ENCODE data around the gene CLEC2L.
"Not testable (repeated sequence)": the region's sequence is repeated elsewhere in the genome, so short reads cannot be mapped to it uniquely, and the experiment has no call there.

The CLEC2L gene

GRCh38 chr7:139523968-139524815 lies 707 bp downstream of the CLEC2L start:
- DNase-seq (ENCODE audit: low spot score): no peak

DNA sequence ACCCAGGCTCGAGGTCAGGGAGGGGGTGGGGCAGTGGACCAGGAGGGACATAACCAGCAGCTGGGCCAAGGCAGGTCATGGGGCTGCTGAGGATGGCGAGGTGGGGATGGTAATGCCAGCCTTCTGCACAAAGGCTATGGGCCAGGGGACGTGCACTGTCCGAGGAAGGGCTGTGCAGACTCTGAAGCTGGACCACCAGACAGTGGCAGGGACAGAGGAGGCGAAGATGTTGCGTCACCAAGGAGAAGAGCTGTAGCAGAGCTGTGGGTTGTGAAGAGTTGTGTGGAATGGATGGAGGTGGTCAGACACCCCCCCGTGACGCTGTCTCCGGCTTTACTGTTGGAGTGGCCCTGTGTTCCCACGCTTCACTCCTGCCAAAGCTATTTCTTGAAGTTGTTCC lies 1.8 kb downstream of the CLEC2L start:
- DNase-seq (ENCODE audit: low spot score): no peak

DNA sequence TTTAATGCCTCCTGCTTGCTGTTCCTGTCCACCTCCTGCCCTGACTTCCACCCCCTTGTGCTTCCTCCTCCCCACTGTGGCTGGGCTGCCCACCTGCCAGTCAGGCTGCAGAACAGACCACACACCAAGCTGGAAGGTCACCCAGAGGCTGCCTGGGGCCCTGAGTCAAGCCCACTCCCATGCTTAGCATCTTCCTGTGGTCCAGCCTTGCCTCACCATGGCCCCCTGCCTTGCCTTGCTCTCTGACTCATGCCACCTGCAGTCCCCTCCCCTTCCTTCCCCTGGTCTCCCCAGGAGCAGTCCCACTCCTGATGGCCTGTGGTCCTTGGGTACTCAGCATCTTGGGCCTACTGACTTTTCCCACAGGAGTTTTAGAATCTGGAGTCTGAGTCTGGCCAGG lies 2.3 kb downstream of the CLEC2L start:
- no peak for DNase-seq (ENCODE audit: low spot score)

DNA sequence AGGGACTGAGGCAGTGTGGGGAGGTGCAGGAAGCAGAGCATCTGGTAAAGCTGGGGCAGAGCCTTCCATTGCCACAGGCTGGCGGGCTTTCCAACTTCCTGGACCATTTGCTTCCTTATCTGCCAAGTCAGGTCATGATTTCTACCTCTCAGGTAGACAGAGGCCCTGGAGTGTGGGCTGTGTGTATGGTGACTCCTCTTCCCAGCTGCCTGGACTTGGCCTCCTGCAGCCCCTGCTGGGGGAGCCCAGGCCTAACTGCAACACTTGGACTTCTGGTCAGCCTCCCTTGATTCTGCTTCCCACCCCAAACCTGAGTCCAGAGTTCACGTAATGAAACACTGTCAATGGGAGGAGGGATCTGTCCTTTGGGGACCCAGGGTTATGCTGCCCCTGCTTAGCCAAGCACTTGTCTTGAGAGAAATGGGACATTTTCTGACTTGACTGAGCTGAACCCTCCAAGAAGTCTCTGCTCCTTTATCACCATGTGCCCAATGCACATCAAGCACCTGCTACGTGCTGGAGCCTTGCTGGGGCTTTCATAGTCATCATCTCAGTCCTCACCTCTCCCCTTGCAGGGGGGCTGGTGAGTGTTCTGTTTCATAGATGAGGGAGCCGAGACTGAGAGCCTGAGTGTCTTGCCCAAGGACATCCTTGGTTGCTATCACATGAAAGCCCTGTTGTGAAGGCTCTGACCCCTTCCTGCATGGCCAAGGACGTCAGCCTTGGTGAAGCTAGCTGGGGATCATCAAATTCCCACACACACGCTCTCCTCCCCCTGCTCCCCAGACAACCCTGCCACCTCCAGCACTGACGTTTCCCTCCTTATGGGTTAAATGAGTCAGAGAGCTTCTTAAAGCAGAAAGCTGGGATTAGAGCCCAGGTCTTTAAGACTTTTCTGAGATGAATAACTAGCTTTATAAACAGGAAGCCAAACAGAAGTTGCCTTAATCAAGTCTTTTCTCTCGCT lies 3.4 kb downstream of the CLEC2L start:
- no peak for DNase-seq (ENCODE audit: low spot score)

DNA sequence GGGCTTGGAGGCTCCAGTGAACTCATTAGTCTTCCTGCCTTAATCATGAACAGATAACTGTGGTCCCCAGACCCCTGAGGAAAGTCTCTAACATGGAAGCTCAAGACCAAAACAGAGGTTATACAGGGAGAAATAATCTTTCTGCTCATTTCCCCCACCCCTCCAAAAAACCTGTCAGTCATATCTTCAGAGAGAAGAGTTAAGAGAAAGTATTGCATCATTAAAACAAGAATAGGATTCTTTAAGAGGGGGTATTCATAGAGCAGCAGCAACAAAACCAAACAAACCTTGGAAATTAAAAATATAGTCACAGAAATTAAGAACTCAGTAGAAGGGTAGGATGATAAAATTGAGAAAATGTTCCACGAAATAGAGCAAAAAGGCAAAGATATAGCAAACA lies 7.6 kb downstream of the CLEC2L start:
- DNase-seq (ENCODE audit: low spot score): no peak

DNA sequence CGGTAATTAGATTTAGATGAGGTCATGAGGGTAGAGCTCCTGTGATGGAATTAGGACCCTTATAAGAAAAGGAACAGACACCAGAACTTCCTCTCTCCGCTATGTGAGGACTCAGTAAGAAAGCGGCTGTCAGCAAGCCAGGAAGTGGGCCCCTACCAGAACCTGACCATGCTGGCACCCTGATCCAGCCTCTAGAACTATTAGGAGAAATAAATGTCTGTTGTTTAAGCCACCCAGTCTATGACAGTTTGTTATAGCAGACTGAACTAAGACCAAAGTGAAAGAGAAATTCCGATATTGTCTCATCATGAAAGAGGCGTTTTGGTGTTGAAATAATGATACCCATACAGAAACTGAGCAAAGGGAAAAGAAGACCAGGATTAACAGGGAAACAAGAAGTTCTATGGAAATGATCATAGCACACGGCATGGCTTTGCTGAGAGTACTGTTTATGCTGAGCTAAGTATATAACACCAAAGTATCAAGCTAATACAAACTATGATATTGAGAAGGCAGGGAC lies 9.2 kb downstream of the CLEC2L start:
- no peak for DNase-seq (ENCODE audit: low spot score)

DNA sequence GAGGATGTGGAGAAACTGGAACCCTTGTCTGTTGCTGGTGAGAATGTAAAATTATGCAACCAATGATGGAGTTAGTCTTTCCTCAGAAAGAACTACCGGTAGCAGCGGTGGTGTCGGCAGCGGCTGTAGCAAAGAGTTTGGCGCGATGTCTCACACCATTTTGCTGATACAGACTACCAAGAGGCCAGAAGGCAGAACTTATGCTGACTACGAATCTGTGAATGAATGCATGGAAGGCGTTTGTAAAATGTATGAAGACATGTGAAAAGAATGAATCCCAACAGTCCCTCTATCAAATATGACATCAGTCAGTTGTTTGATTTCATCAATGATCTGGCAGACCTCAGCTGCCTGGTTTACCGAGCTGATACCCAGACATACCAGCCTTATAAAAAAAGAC lies 10.6 kb downstream of the CLEC2L start:
- no peak for DNase-seq (ENCODE audit: low spot score)

GRCh38 chr7:139534966-139535651 lies 11.6 kb downstream of the CLEC2L start:
- no peak for DNase-seq (ENCODE audit: low spot score)

GRCh38 chr7:139536152-139536551 lies 12.7 kb downstream of the CLEC2L start:
- DNase-seq (ENCODE audit: low spot score): no peak

DNA sequence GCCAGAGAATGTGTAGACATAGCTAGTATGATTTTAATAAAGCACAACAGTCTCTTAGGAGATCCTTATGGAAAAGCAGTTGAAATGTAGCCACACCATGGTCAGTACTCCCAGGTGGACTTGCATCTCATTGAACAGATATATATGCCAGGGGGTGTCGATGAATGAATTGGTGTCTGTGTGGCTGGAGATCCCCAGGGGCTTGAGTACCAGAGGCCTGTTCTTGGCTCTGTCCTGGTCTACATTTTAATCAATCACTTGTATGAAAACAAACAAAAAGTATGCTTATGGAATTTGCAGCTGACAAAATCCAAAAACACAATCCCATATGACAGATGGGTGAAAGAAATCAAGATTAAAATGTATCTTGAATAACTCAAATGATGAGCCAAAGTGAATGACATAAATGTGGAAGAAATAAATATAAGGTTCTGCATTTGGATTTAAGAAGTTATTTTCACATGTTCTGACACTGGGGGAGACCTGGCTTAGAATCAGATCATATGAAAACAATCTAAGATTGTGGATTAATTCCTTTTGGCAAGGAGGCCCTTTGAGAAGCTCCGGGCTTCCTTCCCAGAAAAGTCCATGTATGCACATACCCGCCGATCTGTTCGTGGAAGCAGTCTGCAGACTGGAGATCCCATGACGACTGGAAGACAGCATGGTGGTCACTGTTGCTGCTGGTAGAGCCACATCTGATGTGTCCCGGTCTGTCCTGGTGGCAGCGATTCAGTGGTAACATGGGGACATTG lies 15.6 kb downstream of the CLEC2L start:
- no peak for DNase-seq (ENCODE audit: low spot score)

DNA sequence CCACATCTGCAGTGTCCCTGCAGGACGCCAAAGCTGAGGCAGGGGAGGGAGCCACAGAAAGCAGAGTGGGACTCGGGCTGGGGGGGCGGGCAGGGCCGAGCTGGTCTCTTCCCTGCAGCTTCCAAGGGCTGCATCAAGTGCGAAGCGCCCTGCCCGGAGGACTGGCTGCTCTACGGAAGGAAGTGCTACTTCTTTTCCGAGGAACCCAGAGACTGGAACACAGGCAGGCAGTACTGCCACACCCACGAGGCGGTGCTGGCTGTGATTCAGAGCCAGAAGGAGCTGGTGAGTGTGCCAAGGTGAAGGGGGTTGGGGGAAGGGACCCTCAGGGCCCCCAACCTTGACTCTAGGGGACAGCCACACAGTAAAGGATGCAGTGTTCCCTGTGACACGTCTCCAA lies 16.7 kb downstream of the CLEC2L start:
- DNase-seq (ENCODE audit: low spot score): no peak

DNA sequence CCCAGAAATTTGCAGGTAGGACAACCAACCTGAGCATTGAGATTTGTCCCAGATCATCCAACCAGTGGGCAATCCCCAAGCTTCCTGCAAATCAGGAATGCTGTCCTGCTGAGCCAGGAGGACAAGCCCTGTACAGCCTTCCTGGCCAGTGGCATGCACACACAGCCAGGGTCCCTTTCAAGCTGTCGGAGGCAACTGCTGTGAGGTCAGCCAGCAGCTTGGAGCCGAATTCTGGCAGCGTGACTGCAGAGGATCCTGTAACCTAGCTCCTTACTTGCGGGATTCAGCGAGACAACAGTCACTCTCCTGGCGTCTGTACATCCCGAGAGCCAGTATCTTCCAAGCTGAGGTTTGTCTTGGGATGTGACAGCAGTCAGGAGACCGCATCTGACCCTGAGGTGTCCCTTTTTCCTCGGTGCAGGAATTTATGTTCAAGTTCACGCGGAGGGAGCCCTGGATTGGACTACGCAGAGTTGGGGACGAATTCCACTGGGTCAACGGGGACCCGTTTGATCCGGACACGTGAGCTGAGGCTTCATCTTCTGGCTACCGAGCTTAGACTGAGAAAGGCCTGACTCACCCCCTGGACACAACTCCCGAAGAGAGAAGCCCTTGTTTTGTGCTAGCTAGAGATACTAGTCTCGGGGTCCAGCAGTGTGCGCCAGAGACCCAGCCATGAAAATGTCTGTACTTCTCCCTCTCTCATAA lies 18.3 kb downstream of the CLEC2L start:
- no peak for DNase-seq (ENCODE audit: low spot score)

DNA sequence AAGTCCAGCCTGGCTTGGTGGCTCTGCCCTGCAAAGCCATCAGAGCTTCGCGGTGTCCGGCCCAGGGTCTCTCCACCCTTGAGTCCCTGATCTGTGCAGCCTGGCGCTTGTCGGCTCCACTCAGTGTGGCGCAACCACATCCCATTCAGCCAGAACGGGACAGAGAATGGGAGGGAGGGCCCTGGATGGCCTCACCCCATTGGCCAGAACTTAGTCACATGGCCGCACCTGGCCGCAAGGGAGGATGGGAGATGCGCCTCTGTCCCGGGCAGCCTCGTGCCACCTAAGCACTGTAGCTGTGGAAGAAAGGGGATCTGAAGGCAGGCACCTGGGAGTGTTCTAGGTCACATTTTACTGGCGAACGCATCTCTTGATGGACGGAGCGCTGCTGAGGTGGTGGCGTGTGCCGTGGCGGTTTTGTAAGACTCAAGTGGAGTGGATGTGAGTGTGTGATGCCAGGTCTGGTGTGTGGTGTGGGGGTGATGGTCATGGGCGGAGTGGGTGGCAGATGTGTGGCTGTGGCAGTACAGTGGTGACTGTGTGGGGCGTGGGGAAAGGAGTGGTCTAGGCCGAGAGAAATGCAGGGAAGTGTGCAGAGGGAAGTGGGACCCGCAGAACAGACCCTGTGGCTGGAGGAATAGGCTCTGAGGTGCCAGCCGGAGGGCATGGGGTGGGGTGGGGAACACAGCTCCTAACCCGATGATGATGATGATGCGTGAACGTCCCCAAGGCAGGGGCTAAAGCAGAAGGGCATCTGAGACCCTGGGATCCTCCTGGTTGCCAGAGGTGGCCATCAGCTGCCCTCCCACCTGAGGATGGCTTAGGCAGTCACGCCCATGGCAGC lies 19.0 kb downstream of the CLEC2L start:
- no peak for DNase-seq (ENCODE audit: low spot score)

GRCh38 chr7:139543801-139544603 lies 20.5 kb downstream of the CLEC2L start:
- DNase-seq (ENCODE audit: low spot score): peak; percentile 30

GRCh38 chr7:139544645-139545044 lies 21.2 kb downstream of the CLEC2L start:
- no peak for DNase-seq (ENCODE audit: low spot score)

- DNase-seq (ENCODE audit: low spot score): no peak
These were observed 25.0 kb downstream of the CLEC2L start for GRCh38 chr7:139548302-139549028.

GRCh38 chr7:139553991-139554700 lies 30.7 kb downstream of the CLEC2L start:
- DNase-seq (ENCODE audit: low spot score): not testable (repeated sequence)

Measured in Ammon's horn (tissue), 1 donor.